H7 (cell line): Measurements from ENCODE around the gene CD47. TPM values are rescaled to one million over a fixed set of nuclear protein-coding genes. Genes with fewer than 3 reads are reported as not detected.

Experiments
- DNase-seq: peaks from one replicate; pipeline ENCODE4 v3.0.0; 2012
- H3K27me3 ChIP-seq: 2 replicates; pipeline ENCODE4 v1.6.0; 2011; ENCODE audit warnings: mild to moderate bottlenecking, low read length; ENCODE audit not compliant: control insufficient read depth, insufficient read depth
- H3K36me3 ChIP-seq: replicated peaks from 2 replicates; pipeline ENCODE4 v1.5.1; 2011; ENCODE audit warnings: low read length; ENCODE audit not compliant: control insufficient read depth, insufficient read depth
- H3K4me3 ChIP-seq: 2 replicates; pipeline ENCODE4 v1.5.1; 2011; ENCODE audit warnings: low read depth, mild to moderate bottlenecking, control low read depth, low read length, moderate library complexity; ENCODE audit not compliant: insufficient read depth
- total RNA-seq: library from RNA; depleted of rRNA; stranded (reverse); fragments of >200 nt; shearing (Covaris generic); gene quantifications from 2 replicates; pipeline ENCODE4 v1.2.3, GENCODE V29; 2014

Gene CD47
- total RNA-seq, 1 experiment from 2014 or later, result 8.3 TPM

DNA sequence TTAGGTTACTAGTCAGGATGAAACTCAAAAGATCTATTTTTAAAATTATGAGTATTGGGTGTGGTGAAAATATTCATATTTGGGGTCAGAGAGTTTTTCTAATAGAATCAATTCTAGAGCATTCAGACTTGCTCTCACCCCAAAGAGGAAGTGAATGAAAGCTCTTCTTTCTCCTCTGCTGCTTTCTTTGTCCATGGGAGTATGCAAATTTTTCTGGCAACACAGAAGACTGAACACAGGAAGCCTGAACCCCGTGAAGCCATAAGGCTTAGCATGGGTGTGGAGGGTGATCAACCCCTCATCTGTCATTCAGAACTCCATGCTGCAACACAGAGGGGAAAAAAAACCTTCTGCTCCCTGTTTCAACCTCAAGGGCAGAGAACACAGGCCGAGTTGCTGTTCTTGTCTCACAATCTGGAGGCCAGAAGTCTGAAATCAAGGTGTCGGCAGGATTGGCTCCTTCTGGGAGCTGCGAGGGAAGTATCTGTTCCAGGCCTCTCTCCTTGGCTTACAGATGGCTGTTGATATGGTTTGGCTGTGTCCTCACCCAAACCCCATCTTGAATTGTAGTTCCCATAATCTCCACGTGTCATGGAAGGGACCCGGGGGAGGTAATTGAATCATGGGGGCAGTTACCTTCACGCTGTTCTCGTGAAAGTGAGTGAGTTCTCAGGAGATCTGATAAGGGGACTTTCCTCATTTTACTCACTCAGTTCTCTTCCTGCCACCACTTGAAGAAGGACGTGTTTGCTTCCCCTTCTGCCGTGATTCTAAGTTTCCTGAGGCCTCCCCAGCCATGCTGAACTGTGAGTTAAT, 33.7 kb upstream of the CD47 start:
- Histone ChIP-seq H3K4me3 (no peak overlapping the region), H3K36me3 (no peaks in the 10 kb centered on the region), H3K27me3 (no peaks in the 10 kb centered on the region)
- DNase-seq, result no peak

GRCh38 chr3:108123326-108123725, 32.5 kb upstream of the CD47 start:
- H3K27me3 ChIP-seq, result no peaks in the 10 kb centered on the region
- H3K4me3 ChIP-seq, result no peak overlapping the region
- H3K36me3 ChIP-seq, result no peaks in the 10 kb centered on the region
- no peak for DNase-seq

GRCh38 chr3:108122276-108122675, 31.4 kb upstream of the CD47 start:
- no peaks in the 10 kb centered on the region for H3K27me3 ChIP-seq

GRCh38 chr3:108119398-108120104, 28.7 kb upstream of the CD47 start:
- Histone ChIP-seq H3K4me3 (no peak overlapping the region), H3K36me3 (no peaks in the 10 kb centered on the region), H3K27me3 (no peaks in the 10 kb centered on the region)
- DNase-seq, result no peak

More at GRCh38 chr3:108122276-108122675, 31.4 kb upstream of the CD47 start:
- Histone ChIP-seq H3K4me3 (no peak overlapping the region), H3K36me3 (no peaks in the 10 kb centered on the region)
- DNase-seq, result no peak

GRCh38 chr3:108118038-108118768, 27.4 kb upstream of the CD47 start:
- Histone ChIP-seq H3K36me3 (no peaks in the 10 kb centered on the region), H3K27me3 (no peaks in the 10 kb centered on the region), H3K4me3 (no peak overlapping the region)
- DNase-seq, result no peak

DNA sequence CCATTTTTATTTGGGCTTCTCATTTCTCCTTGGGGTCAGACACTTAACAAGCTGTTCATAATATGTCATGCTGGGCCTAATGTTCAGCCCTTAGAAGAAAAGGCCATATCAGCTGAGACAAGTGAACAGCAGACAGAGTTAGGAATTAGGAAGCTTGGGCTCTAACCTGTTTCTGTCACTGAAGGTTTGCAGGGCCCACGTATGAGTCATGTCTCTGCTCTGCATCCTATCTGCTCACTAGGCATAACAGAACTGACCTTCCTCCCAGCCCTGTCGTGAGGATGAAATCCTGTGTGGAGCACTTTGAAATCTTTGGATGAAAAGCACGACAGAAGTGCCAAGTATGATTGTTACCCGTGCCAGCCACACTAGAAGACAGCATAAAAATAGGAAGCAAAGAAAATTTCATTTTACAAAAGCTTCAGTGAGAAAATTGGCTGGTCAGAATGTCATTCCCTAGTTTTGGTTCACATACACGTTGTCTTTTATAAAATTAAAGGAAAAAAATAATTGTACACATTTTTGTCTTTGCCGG, 26.5 kb upstream of the CD47 start:
- no peaks in the 10 kb centered on the region for H3K36me3 ChIP-seq
- no peak overlapping the region for H3K4me3 ChIP-seq
- no peak for DNase-seq
- no peaks in the 10 kb centered on the region for H3K27me3 ChIP-seq

- DNase-seq, result peak; percentile 13
- Histone ChIP-seq H3K27me3 (no peaks in the 10 kb centered on the region), H3K36me3 (no peaks in the 10 kb centered on the region), H3K4me3 (no peak overlapping the region)
Measured at GRCh38 chr3:108114423-108115065, 23.7 kb upstream of the CD47 start.

GRCh38 chr3:108113975-108114374, 23.1 kb upstream of the CD47 start:
- no peaks in the 10 kb centered on the region for H3K36me3 ChIP-seq
- H3K4me3 ChIP-seq, result no peak overlapping the region
- H3K27me3 ChIP-seq, result no peaks in the 10 kb centered on the region
- no peak for DNase-seq

DNA sequence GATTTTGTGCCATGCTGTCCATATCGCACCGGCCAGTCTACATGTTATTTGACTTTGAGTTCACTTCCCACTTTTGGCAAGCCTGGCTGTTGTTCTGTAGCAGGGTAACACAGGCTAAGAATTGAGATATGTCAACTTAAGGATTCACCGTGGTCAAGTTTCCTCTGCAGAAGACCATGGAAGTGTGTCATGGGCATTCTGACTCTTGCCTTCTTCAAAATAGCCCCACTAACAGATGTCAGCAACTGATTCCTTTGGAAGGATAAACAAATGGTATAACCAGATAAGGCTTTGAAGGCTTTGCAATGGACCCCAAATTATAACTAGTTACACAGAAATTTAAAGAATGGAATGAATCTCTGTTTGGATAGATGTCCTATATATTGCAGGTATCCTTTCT, 20.1 kb upstream of the CD47 start:
- no peaks in the 10 kb centered on the region for H3K27me3 ChIP-seq
- no peak for DNase-seq
- H3K4me3 ChIP-seq, result no peak overlapping the region
- H3K36me3 ChIP-seq, result no peaks in the 10 kb centered on the region

DNA sequence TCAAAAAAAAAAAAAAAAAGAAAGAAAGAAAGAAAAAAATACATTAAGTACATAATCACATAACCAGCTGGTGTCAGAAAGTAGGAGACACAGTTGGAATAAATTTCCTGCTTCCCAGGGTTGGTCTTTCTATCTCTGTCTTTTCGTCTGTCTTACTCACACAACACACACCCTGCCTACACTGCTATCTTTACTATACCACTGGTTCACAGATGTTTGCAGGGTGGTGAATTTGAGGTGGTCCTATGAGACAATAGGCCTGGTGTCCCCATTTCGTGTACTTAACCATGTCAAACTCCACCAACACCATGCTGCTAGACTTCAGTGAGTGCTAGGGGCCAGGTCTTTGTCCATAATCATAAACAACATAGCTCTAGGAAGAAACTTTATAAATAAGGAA, 17.6 kb upstream of the CD47 start:
- no peak for DNase-seq
- Histone ChIP-seq H3K27me3 (no peaks in the 10 kb centered on the region), H3K4me3 (no peak overlapping the region), H3K36me3 (no peaks in the 10 kb centered on the region)

DNA sequence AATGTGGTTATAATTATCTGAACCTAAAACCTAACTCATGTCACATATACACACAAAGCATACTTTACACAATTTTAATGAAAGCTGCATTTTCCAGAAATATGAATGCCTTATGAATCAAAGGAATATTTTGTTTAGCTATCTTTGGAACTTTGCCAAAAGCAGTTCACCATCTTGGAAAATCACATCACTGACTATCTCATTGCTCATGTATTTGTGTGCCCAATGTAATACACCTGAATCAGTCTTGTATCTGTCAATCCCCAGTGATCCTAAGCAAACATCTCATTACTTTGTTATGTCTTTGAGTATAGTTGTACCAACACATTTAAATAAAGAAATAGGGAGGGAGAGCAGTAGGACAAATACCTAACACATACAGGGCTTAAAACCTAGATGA, 15.6 kb upstream of the CD47 start:
- Histone ChIP-seq H3K4me3 (no peak overlapping the region), H3K27me3 (no peaks in the 10 kb centered on the region), H3K36me3 (no peaks in the 10 kb centered on the region)
- DNase-seq, result no peak

GRCh38 chr3:108106031-108106430, 15.2 kb upstream of the CD47 start:
- no peak for DNase-seq
- H3K36me3 ChIP-seq, result no peaks in the 10 kb centered on the region
- no peak overlapping the region for H3K4me3 ChIP-seq
- H3K27me3 ChIP-seq, result no peaks in the 10 kb centered on the region

DNA sequence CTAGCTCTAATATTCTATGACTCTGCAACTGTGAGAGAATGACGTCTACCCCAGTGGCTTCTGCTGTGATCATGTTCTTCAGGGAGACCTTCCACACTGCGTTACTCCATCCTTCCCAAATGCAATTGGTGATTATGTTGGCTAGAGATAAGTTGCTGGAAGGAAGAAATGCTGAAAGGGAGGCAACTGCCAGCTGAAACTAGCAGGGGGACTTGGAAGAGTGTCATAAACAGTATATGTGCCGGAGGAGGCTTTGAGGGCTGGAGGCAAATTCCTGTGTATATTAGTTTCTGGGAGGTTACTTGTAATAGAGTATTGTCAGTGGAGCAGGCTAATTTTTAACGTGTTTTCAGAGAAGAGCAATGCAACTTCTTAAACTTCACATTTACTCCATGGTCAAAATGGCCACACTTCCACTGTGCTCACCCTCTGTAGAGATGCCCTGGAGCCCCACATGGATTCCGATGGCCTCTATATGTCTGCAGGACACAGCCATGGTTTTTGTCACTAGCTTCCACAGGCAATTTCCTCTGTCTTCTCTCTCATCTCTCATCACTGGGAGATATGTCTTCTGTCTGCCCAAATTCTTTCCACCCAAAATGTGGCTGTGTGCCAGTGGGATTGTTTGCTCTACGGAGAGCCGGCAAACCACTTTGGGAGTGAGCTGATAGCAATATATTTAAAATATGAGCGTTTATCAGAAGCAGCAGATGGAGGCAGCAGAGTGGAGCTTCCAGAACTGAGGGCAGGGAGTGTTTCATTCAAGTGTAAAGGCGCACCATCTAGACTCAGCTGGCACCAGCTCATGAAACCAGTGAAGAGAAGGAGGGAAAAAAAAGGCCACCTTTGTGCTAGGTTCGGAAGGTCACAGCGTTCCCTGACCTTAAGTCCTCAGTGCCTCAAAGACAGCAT, 13.3 kb upstream of the CD47 start:
- no peaks in the 10 kb centered on the region for H3K36me3 ChIP-seq
- no peaks in the 10 kb centered on the region for H3K27me3 ChIP-seq
- DNase-seq, result no peak

More for the DNA sequence above, 13.3 kb upstream of the CD47 start:
- no peak overlapping the region for H3K4me3 ChIP-seq
